ENCODE measurements around the gene BCL2. TPM values are rescaled to one million over a fixed set of nuclear protein-coding genes. Genes with fewer than 3 reads are reported as not detected.

Gene BCL2
- total RNA-seq = 1.6 TPM in 2 replicates

DNA sequence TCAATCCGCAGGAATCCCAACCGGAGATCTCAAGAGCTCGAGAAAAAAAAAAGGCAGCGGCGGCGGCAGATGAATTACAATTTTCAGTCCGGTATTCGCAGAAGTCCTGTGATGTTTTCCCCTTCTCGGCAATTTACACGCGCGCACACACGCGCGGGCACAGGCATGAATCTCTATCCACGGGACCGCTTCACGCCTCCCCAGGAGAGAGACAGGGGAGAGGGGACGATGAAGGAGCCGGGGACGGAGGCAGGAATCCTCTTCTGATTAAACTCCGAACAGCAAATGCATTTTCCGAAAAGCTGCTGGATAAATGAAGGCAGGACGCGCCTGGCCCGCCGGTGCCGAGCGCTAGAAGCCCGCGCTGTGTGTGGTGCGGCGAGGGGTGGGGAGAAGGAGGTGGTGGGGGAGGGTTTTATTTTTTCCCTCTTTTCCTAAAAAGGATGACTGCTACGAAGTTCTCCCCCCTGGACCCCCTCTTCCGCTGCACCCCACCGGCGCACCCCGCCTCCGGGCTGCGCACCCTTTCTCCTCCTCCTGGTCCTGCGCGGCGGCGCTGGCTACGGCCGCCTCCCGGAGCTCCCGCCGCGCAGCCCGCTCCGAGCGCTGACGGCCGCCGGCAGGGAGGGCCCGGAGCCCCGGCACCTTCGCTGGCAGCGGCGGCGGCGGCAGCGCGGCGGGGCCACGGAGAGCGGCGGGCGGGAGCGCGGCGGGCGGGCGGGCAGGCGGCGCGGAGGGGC is at the start of gene BCL2:
TSS of gene BCL2 (minus strand) at position 387 of the 740 bp plus-strand sequence.

DNA sequence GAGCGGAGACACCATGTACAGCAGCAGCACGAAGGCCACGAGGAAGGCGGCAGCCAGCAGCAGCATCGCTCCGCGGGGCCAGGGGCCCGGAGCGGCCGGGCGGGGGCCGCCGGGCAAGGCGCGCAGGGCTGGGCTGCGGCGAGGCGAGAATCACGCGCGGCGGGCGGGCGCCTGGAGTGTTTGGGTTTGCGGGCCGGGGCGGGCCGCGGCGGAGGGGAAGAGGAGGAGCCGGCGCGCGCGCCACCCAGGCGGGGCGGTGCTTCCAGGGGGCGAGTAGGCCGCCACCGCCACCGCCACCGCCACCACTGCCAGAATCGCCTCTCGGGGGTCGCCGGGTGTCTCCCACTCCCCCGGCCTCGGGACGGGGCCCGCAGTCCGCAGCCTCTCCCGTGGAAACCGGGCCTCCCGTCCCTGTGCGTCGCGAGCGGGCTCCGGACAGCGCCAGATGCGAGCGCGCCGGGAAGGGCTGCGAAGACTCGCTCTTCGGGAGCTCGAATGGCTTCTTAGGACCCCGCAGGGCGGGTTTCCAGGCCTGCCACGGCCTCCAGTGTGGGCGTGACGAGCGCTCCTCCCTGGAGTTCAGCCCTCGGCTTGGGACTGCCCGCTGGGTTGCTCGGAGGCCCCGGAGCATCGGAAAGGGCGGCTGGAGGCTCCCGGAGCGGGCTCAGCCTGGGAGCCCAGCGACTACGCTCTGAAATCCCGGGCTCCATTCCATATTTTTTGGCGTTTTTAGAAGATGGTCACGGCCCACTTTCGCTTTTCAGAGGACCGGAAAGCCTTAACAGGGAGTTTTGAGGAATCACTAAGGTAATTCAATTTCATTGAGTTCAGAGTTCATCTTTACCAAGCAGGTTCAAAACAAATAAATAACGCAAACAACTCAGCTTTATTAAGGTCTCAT is 47.7 kb upstream of the BCL2 start, which contains the start of gene KDSR:
TSS of gene KDSR (minus strand) at position 154 of the 901 bp plus-strand sequence. CDS start at position 66, 88 bp downstream.

Other genes starting within 250 kb of the BCL2 start
- gene KDSR, start 47.4 kb upstream of the BCL2 start, total RNA-seq = 23.4 and 42.2 TPM in 2 replicates
- 42.5 and 47.8 TPM in 2 replicates for gene VPS4B, start 102.7 kb upstream of the BCL2 start, total RNA-seq
- not detected in 2 replicates for gene SERPINB5, start 157.2 kb upstream of the BCL2 start, total RNA-seq
- not detected in 2 replicates for gene SERPINB12, start 222.6 kb upstream of the BCL2 start, total RNA-seq

Data from aortic smooth muscle cell (primary cell).